Tibial nerve (tissue), 4 donors: Measurements from ENCODE around the gene KAT2B. TPM values are rescaled to one million over a fixed set of nuclear protein-coding genes. Genes with fewer than 3 reads are reported as not detected.

Source experiments
- DNase-seq, 2 donors: peaks; one replicate each; pipeline ENCODE4 v3.0.0-alpha.2; 2019; ENCODE audit warnings: low spot score in 2 of 2
- H3K27ac ChIP-seq, 4 donors: fragments of 200-600 bp; sonication (generic) in 3 of 4; one replicate each; pipeline ENCODE4 v1.5.1; 2017 to 2019; ENCODE audit warnings: mild to moderate bottlenecking in 1 of 4
- H3K27me3 ChIP-seq, 2 donors: fragments of 200-600 bp; sonication (generic) in 1 of 2; one replicate each; pipeline versions ENCODE4 v1.5.1 to v1.6.0; 2017 to 2019
- H3K36me3 ChIP-seq, 3 donors: fragments of 200-600 bp; sonication (generic); one replicate each; pipeline ENCODE4 v1.5.1; 2018 to 2019
- H3K4me1 ChIP-seq, 4 donors: fragments of 200-600 bp; sonication (generic) in 3 of 4; one replicate each; pipeline ENCODE4 v1.5.1; 2017 to 2019
- H3K4me3 ChIP-seq, 4 donors: fragments of 200-600 bp; sonication (generic) in 3 of 4; one replicate each; pipeline ENCODE4 v1.5.1; 2017 to 2019; ENCODE audit warnings: mild to moderate bottlenecking in 1 of 4, moderate library complexity in 1 of 4
- H3K9me3 ChIP-seq, 4 donors: fragments of 200-600 bp; sonication (generic) in 3 of 4; one replicate each; pipeline ENCODE4 v1.5.1; 2017 to 2019
- CTCF ChIP-seq, 5 experiments: fragments of 200-600 bp in 3 of 5; fragments of 450-650 bp in 2 of 5; sonication (generic) in 3 of 5; IDR thresholded peaks; one replicate each; pipeline ENCODE4 v1.5.1; 2016 to 2019; ENCODE audit warnings: antibody characterized with exemption in 5 of 5, mild to moderate bottlenecking in 3 of 5, moderate library complexity in 2 of 5
- EP300 ChIP-seq, 2 donors: sonication (generic); formaldehyde crosslinking; IDR thresholded peaks; one replicate each; pipeline ENCODE4 v1.6.1; 2017; ENCODE audit warnings: antibody characterized with exemption in 2 of 2, mild to moderate bottlenecking in 1 of 2
- POLR2A ChIP-seq, 2 donors: fragments of 450-650 bp; IDR thresholded peaks; one replicate each; pipeline ENCODE4 v1.6.1; 2017; ENCODE audit warnings: antibody characterized with exemption in 2 of 2, mild to moderate bottlenecking in 2 of 2, moderate library complexity in 2 of 2
- WGBS, 2 donors: methylation state at CpG; one replicate each; pipeline ENCODE4 v1.1.5; 2018; 5-methylcytosine and 5-hydroxymethylcytosine counted together
- total RNA-seq, 4 donors: library from RNA; depleted of rRNA; stranded (reverse); fragments of >200 nt; gene quantifications; one replicate each; pipeline ENCODE4 v1.1.0, GENCODE V29; 2016

The KAT2B gene
- total RNA-seq, 4 donors from 2014 or later: 34.5 to 87.2 (median 60.1) TPM

GRCh38 chr3:20055842-20056241, 15.6 kb downstream of the KAT2B start:
- Histone ChIP-seq H3K4me3 (no peak overlapping the region), H3K4me1 (peaks cover 2 to 67% (median 46%) of the 10 kb centered on the region in 4 donors), H3K9me3 (no peaks in the 10 kb centered on the region), H3K27ac (peak overlapping the region; percentile 19 to 86 (median 72)), H3K27me3 (no peaks in the 10 kb centered on the region), H3K36me3 (no peaks in the 10 kb centered on the region)
- WGBS, 2 donors: 50 to 53% methylated on average over 3 of the region's 3 CpGs
- no peak for TF ChIP-seq CTCF (IDR thresholded peaks at IDR 0.05)
- no peak for TF ChIP-seq POLR2A (IDR thresholded peaks at IDR 0.05)
- no peak for TF ChIP-seq EP300 (IDR thresholded peaks at IDR 0.05)
- no peak for DNase-seq

- no peak for TF ChIP-seq POLR2A (IDR thresholded peaks at IDR 0.05)
- TF ChIP-seq CTCF (IDR thresholded peaks at IDR 0.05): no peak
- TF ChIP-seq EP300 (IDR thresholded peaks at IDR 0.05): no peak
- DNase-seq: no peak
- Histone ChIP-seq H3K9me3 (no peaks in the 10 kb centered on the region), H3K27me3 (no peaks in the 10 kb centered on the region), H3K4me1 (peaks cover 4 to 67% (median 48%) of the 10 kb centered on the region in 4 donors), H3K4me3 (no peak overlapping the region), H3K27ac (peak overlapping the region; percentile 39 to 86 (median 72)), H3K36me3 (no peaks in the 10 kb centered on the region)
- WGBS, 2 donors: 11 to 14% methylated on average over 5 of the region's 5 CpGs
These were observed 16.7 kb downstream of the KAT2B start for GRCh38 chr3:20056725-20057611.

GRCh38 chr3:20057612-20058180, 17.4 kb downstream of the KAT2B start:
- H3K27me3 ChIP-seq: no peaks in the 10 kb centered on the region
- peaks cover 4 to 71% (median 52%) of the 10 kb centered on the region in 4 donors for H3K4me1 ChIP-seq
- peak overlapping the region; percentile 39 to 86 (median 72) for H3K27ac ChIP-seq
- H3K36me3 ChIP-seq: no peaks in the 10 kb centered on the region
- no peak for TF ChIP-seq EP300 (IDR thresholded peaks at IDR 0.05)
- TF ChIP-seq POLR2A (IDR thresholded peaks at IDR 0.05): no peak
- no peak for TF ChIP-seq CTCF (IDR thresholded peaks at IDR 0.05)
- DNase-seq: no peak
- H3K9me3 ChIP-seq: no peaks in the 10 kb centered on the region
- no peak overlapping the region for H3K4me3 ChIP-seq
- 22 to 27% methylated on average over 2 of the region's 2 CpGs for WGBS, 2 donors

- Histone ChIP-seq H3K27me3 (no peaks in the 10 kb centered on the region), H3K9me3 (no peaks in the 10 kb centered on the region), H3K27ac (peak overlapping the region in 3 of 4 donors; percentile 6 to 83 (median 80)), H3K36me3 (no peaks in the 10 kb centered on the region), H3K4me1 (peaks cover 4 to 79% (median 55%) of the 10 kb centered on the region in 4 donors), H3K4me3 (no peak overlapping the region)
- TF ChIP-seq POLR2A (IDR thresholded peaks at IDR 0.05) (no peak), EP300 (IDR thresholded peaks at IDR 0.05) (no peak)
- no peak for DNase-seq
- 92 to 99% methylated on average over 3 of the region's 3 CpGs for WGBS, 2 donors
These were observed 19.7 kb downstream of the KAT2B start for GRCh38 chr3:20059929-20060328.

GRCh38 chr3:20060974-20061685, 20.9 kb downstream of the KAT2B start:
- Histone ChIP-seq H3K27me3 (no peaks in the 10 kb centered on the region), H3K27ac (peak overlapping the region; percentile 23 to 83 (median 70)), H3K9me3 (no peaks in the 10 kb centered on the region), H3K4me3 (peak overlapping the region in 1 of 4 donors; percentile 9), H3K4me1 (peaks cover 4 to 79% (median 46%) of the 10 kb centered on the region in 4 donors), H3K36me3 (no peaks in the 10 kb centered on the region)
- no peak for DNase-seq
- 63% methylated on average over 4 of the region's 4 CpGs for WGBS, 2 donors
- peak in 1 of 2 donors; percentile 81 for TF ChIP-seq EP300 (IDR thresholded peaks at IDR 0.05)
- no peak for TF ChIP-seq CTCF (IDR thresholded peaks at IDR 0.05)
- TF ChIP-seq POLR2A (IDR thresholded peaks at IDR 0.05): no peak
